B cell (primary cell): ENCODE measurements around the gene MRPL33. TPM values are rescaled to one million over a fixed set of nuclear protein-coding genes. Genes with fewer than 3 reads are reported as not detected.

Experiments used
- ATAC-seq: fragments of 200-7000 bp; cut with Tn5 transposase; one replicate; pipeline ENCODE4 v1.10.0; 2021; ENCODE audit warnings: low read depth, mild to moderate bottlenecking, moderate number of reproducible peaks, moderate library complexity
- CTCF ChIA-PET: fragments of 350-600 bp; sonication (Branson Sonifier 250); formaldehyde crosslinking; loops from one replicate; lab custom pipeline; 2021; ENCODE audit warnings: antibody characterized with exemption, inconsistent platforms; lab: Charles Lee
- POLR2A ChIA-PET: fragments of 350-600 bp; sonication (Branson Sonifier 250); formaldehyde crosslinking; loops from one replicate; lab custom pipeline; 2021; ENCODE audit warnings: antibody characterized with exemption; lab: Charles Lee
- DNase-seq: peaks from one replicate; pipeline ENCODE4 v3.0.0; 2013
- H2AFZ ChIP-seq: 2 replicates; pipeline ENCODE4 v1.6.1; 2012; ENCODE audit warnings: mild to moderate bottlenecking, low read depth, low read length; ENCODE audit not compliant: insufficient read depth, poor library complexity, severe bottlenecking
- H3K27ac ChIP-seq, 2 donors: 1 replicate in 1 of 2; 2 replicates in 1 of 2; pipeline ENCODE4 v1.5.1; 2012 to 2013; ENCODE audit warnings: low read length in 2 of 2, mild to moderate bottlenecking in 2 of 2, moderate library complexity in 1 of 2
- H3K27me3 ChIP-seq, 4 experiments: fragments of 200-600 bp in 1 of 4; sonication (generic) in 1 of 4; replicated peaks in 1 of 4; 1 replicate in 2 of 4; 2 replicates in 2 of 4; pipeline versions ENCODE4 v1.6.1 to v1.7.0; 2013 to 2016; ENCODE audit warnings: low read length in 3 of 4, mild to moderate bottlenecking in 2 of 4, mixed read lengths in 1 of 4, moderate library complexity in 1 of 4; ENCODE audit not compliant: insufficient read depth in 4 of 4, control insufficient read depth in 3 of 4; ENCODE audit errors: control extremely low read depth in 1 of 4
- H3K36me3 ChIP-seq, 2 experiments: replicated peaks in 1 of 2; 1 replicate in 1 of 2; 2 replicates in 1 of 2; pipeline versions ENCODE4 v1.6.1 to v1.7.1; 2013; ENCODE audit warnings: low read length in 1 of 2; ENCODE audit not compliant: insufficient read depth in 2 of 2, control insufficient read depth in 1 of 2; ENCODE audit errors: control extremely low read depth in 1 of 2, extremely low read depth in 1 of 2
- H3K4me1 ChIP-seq, 2 donors: fragments of 200-600 bp in 1 of 2; sonication (generic) in 1 of 2; 1 replicate in 1 of 2; 2 replicates in 1 of 2; pipeline versions ENCODE4 v1.5.1 to v1.6.1; 2013 to 2017; ENCODE audit warnings: low read length in 2 of 2; ENCODE audit not compliant: control insufficient read depth in 2 of 2, insufficient read depth in 2 of 2
- H3K4me2 ChIP-seq: replicated peaks from 2 replicates; pipeline ENCODE3; 2012; ENCODE audit warnings: mild to moderate bottlenecking, low read depth, low read length; ENCODE audit not compliant: poor library complexity, severe bottlenecking
- H3K4me3 ChIP-seq, 5 experiments: fragments of 200-600 bp in 1 of 5; sonication (generic) in 1 of 5; 1 replicate in 3 of 5; 2 replicates in 2 of 5; pipeline versions ENCODE4 v1.5.1 to v1.7.0; 2011 to 2016; ENCODE audit warnings: low read length in 4 of 5, mild to moderate bottlenecking in 4 of 5, low read depth in 2 of 5, control low read depth in 1 of 5, moderate library complexity in 1 of 5; ENCODE audit not compliant: insufficient read depth in 1 of 5; ENCODE audit errors: control extremely low read depth in 1 of 5, extremely low read depth in 1 of 5
- H3K79me2 ChIP-seq: fragments of 200-600 bp; sonication (generic); one replicate; pipeline ENCODE4 v1.6.0; 2016; ENCODE audit warnings: low read length; ENCODE audit not compliant: control insufficient read depth, insufficient read depth
- H3K9ac ChIP-seq: fragments of 200-600 bp; sonication (generic); 2 replicates; pipeline ENCODE4 v1.6.1; 2017; ENCODE audit warnings: mild to moderate bottlenecking, low read length, moderate library complexity
- H3K9me3 ChIP-seq, 3 donors: one replicate each; pipeline versions ENCODE4 v1.6.1 to v1.7.1; 2013; ENCODE audit warnings: low read length in 2 of 3; ENCODE audit not compliant: control insufficient read depth in 2 of 3, insufficient read depth in 1 of 3; ENCODE audit errors: control extremely low read depth in 1 of 3
- H4K20me1 ChIP-seq: 2 replicates; pipeline ENCODE4 v1.6.0; 2012; ENCODE audit warnings: mild to moderate bottlenecking, low read length; ENCODE audit not compliant: insufficient read depth, control insufficient read depth, poor library complexity, severe bottlenecking
- H3K27ac Mint-ChIP-seq: one replicate; pipeline ENCODE4 v1.8.0; 2021; ENCODE audit warnings: mixed read lengths
- H3K27me3 Mint-ChIP-seq: one replicate; pipeline ENCODE4 v1.8.0; 2021; ENCODE audit warnings: mixed read lengths
- H3K4me1 Mint-ChIP-seq: one replicate; pipeline ENCODE4 v1.8.0; 2021; ENCODE audit warnings: mixed read lengths
- H3K4me3 Mint-ChIP-seq: one replicate; pipeline ENCODE4 v1.8.0; 2021; ENCODE audit warnings: mixed read lengths
- H3K9me3 Mint-ChIP-seq: one replicate; pipeline ENCODE4 v1.8.0; 2022; ENCODE audit warnings: mixed read lengths; ENCODE audit not compliant: insufficient read depth
- CTCF ChIP-seq: fragments of 200-600 bp; IDR thresholded peaks from one replicate; pipeline ENCODE4 v1.8.0; 2022; ENCODE audit warnings: antibody characterized with exemption, mild to moderate bottlenecking
- EZH2 ChIP-seq: IDR thresholded peaks from 2 replicates; pipeline ENCODE4 v1.6.1; 2012; ENCODE audit warnings: borderline replicate concordance, low read depth, mild to moderate bottlenecking, moderate library complexity, low read length; ENCODE audit not compliant: insufficient read depth, poor library complexity, severe bottlenecking
- WGBS: methylation state at CpG from one replicate; pipeline ENCODE4 v1.1.5; 2013; ENCODE audit warnings: missing lambda C conversion rate; ENCODE audit not compliant: insufficient coverage; 5-methylcytosine and 5-hydroxymethylcytosine counted together
- intact Hi-C: fragments of 100-400 bp; cut with micrococcal nuclease; formaldehyde crosslinking; loops from one replicate; pipeline ENCODE4 v1.10.0; 2022
- polyA plus RNA-seq: library from polyadenylated mRNA; depleted of rRNA; stranded (reverse); fragments of >200 nt; gene quantifications from 2 replicates; pipeline ENCODE4 v1.2.3, GENCODE V29; 2012
- total RNA-seq, 2 donors: library from RNA; stranded (reverse); fragments of 120-200 nt in 1 of 2; gene quantifications; 1 replicate in 1 of 2; 2 replicates in 1 of 2; pipeline versions ENCODE4 v1.2.3 to v1.2.4, GENCODE V29; 2013 to 2022

The MRPL33 gene
- total and polyA plus RNA-seq, 2 donors (not counting 1 experiment from before 2014, with no cell fraction given): 14.4 to 26.5 TPM

GRCh38 chr2:27808418-27808817 is 36.9 kb downstream of the MRPL33 start:
- no CpG with 5 or more reads among the region's 2 CpGs for WGBS
- Mint-ChIP-seq H3K4me3 (no peak overlapping the region), H3K27me3 (no peaks in the 10 kb centered on the region), H3K27ac (no peak overlapping the region), H3K9me3 (no peaks in the 10 kb centered on the region), H3K4me1 (no peaks in the 10 kb centered on the region)
- no peak overlapping the region for H3K9ac ChIP-seq
- H3K79me2 ChIP-seq: no peaks in the 10 kb centered on the region
- no peaks in the 10 kb centered on the region for H3K36me3 ChIP-seq
- intact Hi-C loops: no loop called here
- no peaks in the 10 kb centered on the region for H3K27me3 ChIP-seq
- no peak overlapping the region for H3K4me2 ChIP-seq
- no peak overlapping the region for H3K4me3 ChIP-seq
- DNase-seq (no peak), ATAC-seq (no peak)
- H2AFZ ChIP-seq: no peak overlapping the region
- no peaks in the 10 kb centered on the region for H3K9me3 ChIP-seq
- H3K27ac ChIP-seq: no peak overlapping the region
- ChIA-PET POLR2A (no interaction called here), CTCF (no interaction called here)
- H3K4me1 ChIP-seq: no peaks in the 10 kb centered on the region
- TF ChIP-seq EZH2: no peak
- no peaks in the 10 kb centered on the region for H4K20me1 ChIP-seq

GRCh38 chr2:27808984-27809383 is 37.5 kb downstream of the MRPL33 start:
- Mint-ChIP-seq H3K27me3 (no peaks in the 10 kb centered on the region), H3K27ac (no peak overlapping the region), H3K4me3 (no peak overlapping the region), H3K9me3 (no peaks in the 10 kb centered on the region), H3K4me1 (no peaks in the 10 kb centered on the region)
- ChIA-PET POLR2A (no interaction called here), CTCF (interaction anchor here (1.0 kb wide), 1 partner anchor 105 kb away, joined by 3 read pairs; no protein-coding TSS in a partner anchor)
- ATAC-seq (no peak), DNase-seq (no peak)
- 93% methylated on average over 1 of the region's 3 CpGs for WGBS
- no peak overlapping the region for H3K4me2 ChIP-seq
- H3K27ac ChIP-seq: no peak overlapping the region
- H2AFZ ChIP-seq: no peak overlapping the region
- H3K27me3 ChIP-seq: no peaks in the 10 kb centered on the region
- H4K20me1 ChIP-seq: no peaks in the 10 kb centered on the region
- H3K4me1 ChIP-seq: no peaks in the 10 kb centered on the region
- no peaks in the 10 kb centered on the region for H3K79me2 ChIP-seq
- intact Hi-C loops: no loop called here
- no peaks in the 10 kb centered on the region for H3K9me3 ChIP-seq
- no peak for TF ChIP-seq EZH2
- TF ChIP-seq CTCF: no peak
- H3K4me3 ChIP-seq: no peak overlapping the region
- no peak overlapping the region for H3K9ac ChIP-seq
- no peaks in the 10 kb centered on the region for H3K36me3 ChIP-seq
